Activated B cell treated with CpG ODN at 0.5 μM for 24 hours (primary cell): Measurements from ENCODE around the gene TSHZ2. TPM values are rescaled to one million over a fixed set of nuclear protein-coding genes. Genes with fewer than 3 reads are reported as not detected.

Source experiments
- ATAC-seq: fragments of 200-7000 bp; cut with Tn5 transposase; one replicate; pipeline ENCODE4 v1.10.0; 2021; ENCODE audit warnings: low read depth, mild to moderate bottlenecking, moderate library complexity
- CTCF ChIA-PET: fragments of 350-600 bp; sonication (Branson Sonifier 250); formaldehyde crosslinking; loops from one replicate; lab custom pipeline; 2021; ENCODE audit warnings: antibody characterized with exemption; lab: Charles Lee
- POLR2A ChIA-PET: fragments of 350-600 bp; sonication (Branson Sonifier 250); formaldehyde crosslinking; loops from one replicate; lab custom pipeline; 2021; ENCODE audit warnings: antibody characterized with exemption; lab: Charles Lee
- DNase-seq: peaks from one replicate; pipeline ENCODE4 v3.0.0; 2022
- H3K27ac Mint-ChIP-seq: one replicate; pipeline ENCODE4 v1.8.0; 2020; ENCODE audit warnings: mixed read lengths
- H3K27me3 Mint-ChIP-seq: one replicate; pipeline ENCODE4 v1.8.0; 2021; ENCODE audit warnings: mixed read lengths
- H3K36me3 Mint-ChIP-seq: one replicate; pipeline ENCODE4 v1.8.0; 2021; ENCODE audit warnings: low read depth, mixed read lengths
- H3K4me1 Mint-ChIP-seq: one replicate; pipeline ENCODE4 v1.8.0; 2021; ENCODE audit warnings: mixed read lengths
- H3K4me3 Mint-ChIP-seq: one replicate; pipeline ENCODE4 v1.8.0; 2020; ENCODE audit warnings: mild to moderate bottlenecking, mixed read lengths
- H3K9me3 Mint-ChIP-seq: one replicate; pipeline ENCODE4 v1.8.0; 2020; ENCODE audit warnings: mixed read lengths
- CTCF ChIP-seq: fragments of 200-600 bp; IDR thresholded peaks from one replicate; pipeline ENCODE4 v1.8.0; 2022; ENCODE audit warnings: antibody characterized with exemption, mild to moderate bottlenecking
- intact Hi-C: fragments of 100-400 bp; cut with micrococcal nuclease; formaldehyde crosslinking; loops from one replicate; pipeline ENCODE4 v1.15.1; 2024
- total RNA-seq: library from RNA; stranded (reverse); gene quantifications from 2 replicates; pipeline ENCODE4 v1.2.3, GENCODE V29; 2022

The TSHZ2 gene
- total RNA-seq, 1 donor from 2014 or later: 1.7 TPM

GRCh38 chr20:53070706-53071392 lies 98.7 kb downstream of the TSHZ2 start:
- Mint-ChIP-seq H3K9me3 (peaks cover 8% of the 10 kb centered on the region), H3K36me3 (no peaks in the 10 kb centered on the region), H3K27ac (peak overlapping the region; percentile 33), H3K27me3 (peaks cover 3% of the 10 kb centered on the region), H3K4me1 (peaks cover 13% of the 10 kb centered on the region), H3K4me3 (no peak overlapping the region)
- intact Hi-C loops: no loop called here
- ATAC-seq (peak; percentile 25), DNase-seq (no peak)
- ChIA-PET POLR2A (no interaction called here), CTCF (interaction anchor here (0.5 to 0.7 kb wide), 2 partner anchors 13 to 84 kb away, joined by 3 to 4 read pairs; no protein-coding TSS in a partner anchor)
- no peak for TF ChIP-seq CTCF

- Mint-ChIP-seq H3K36me3 (no peaks in the 10 kb centered on the region), H3K4me3 (no peak overlapping the region), H3K9me3 (peaks cover 8% of the 10 kb centered on the region), H3K27ac (no peak overlapping the region), H3K4me1 (peaks cover 13% of the 10 kb centered on the region), H3K27me3 (peaks cover 3% of the 10 kb centered on the region)
- ATAC-seq (no peak), DNase-seq (no peak)
- no peak for TF ChIP-seq CTCF
- intact Hi-C loops: no loop called here
- CTCF ChIA-PET: interaction anchor here (0.7 kb wide), 1 partner anchor 12 kb away, joined by 3 read pairs; no protein-coding TSS in a partner anchor
- POLR2A ChIA-PET: no interaction called here
These were observed 99.7 kb downstream of the TSHZ2 start for GRCh38 chr20:53071833-53072232.

GRCh38 chr20:53072923-53073579 lies 100.9 kb downstream of the TSHZ2 start:
- no peak for DNase-seq
- H3K4me3 Mint-ChIP-seq: no peak overlapping the region
- no peak for ATAC-seq
- H3K9me3 Mint-ChIP-seq: peaks cover 2% of the 10 kb centered on the region
- ChIA-PET CTCF (no interaction called here), POLR2A (no interaction called here)
- H3K36me3 Mint-ChIP-seq: no peaks in the 10 kb centered on the region
- H3K27ac Mint-ChIP-seq: no peak overlapping the region
- H3K4me1 Mint-ChIP-seq: peaks cover 13% of the 10 kb centered on the region
- H3K27me3 Mint-ChIP-seq: peaks cover 1% of the 10 kb centered on the region
- intact Hi-C loops: no loop called here
- no peak for TF ChIP-seq CTCF

GRCh38 chr20:53073636-53074415 lies 101.7 kb downstream of the TSHZ2 start:
- ChIA-PET CTCF (no interaction called here), POLR2A (no interaction called here)
- ATAC-seq (no peak), DNase-seq (no peak)
- H3K36me3 Mint-ChIP-seq: no peaks in the 10 kb centered on the region
- peaks cover 1% of the 10 kb centered on the region for H3K27me3 Mint-ChIP-seq
- TF ChIP-seq CTCF: no peak
- H3K9me3 Mint-ChIP-seq: no peaks in the 10 kb centered on the region
- H3K4me3 Mint-ChIP-seq: no peak overlapping the region
- intact Hi-C loops: no loop called here
- H3K4me1 Mint-ChIP-seq: peaks cover 13% of the 10 kb centered on the region
- H3K27ac Mint-ChIP-seq: no peak overlapping the region
